Keratinocyte (primary cell): ENCODE results near the gene MAP1S.

ENCODE experiments used
- EZH2 ChIP-seq: IDR thresholded peaks from one replicate; pipeline ENCODE4 v1.6.1; 2012; ENCODE audit warnings: inconsistent platforms, mild to moderate bottlenecking, low read length, moderate library complexity
- TF ChIP-seq, protein P1 (sequence below), 3 experiments: IDR thresholded peaks in 1 of 3; conservative IDR thresholded peaks in 1 of 3; optimal IDR thresholded peaks in 1 of 3; 2 replicates in 2 of 3; 3 replicates in 1 of 3; pipeline versions ENCODE3 to v1.5.1; 2011; ENCODE audit warnings: low read length in 3 of 3, mild to moderate bottlenecking in 3 of 3, moderate library complexity in 2 of 3, control low read depth in 1 of 3, inconsistent platforms in 1 of 3; ENCODE audit not compliant: insufficient read depth in 2 of 3; ENCODE audit errors: extremely low read depth in 1 of 3

DNA sequence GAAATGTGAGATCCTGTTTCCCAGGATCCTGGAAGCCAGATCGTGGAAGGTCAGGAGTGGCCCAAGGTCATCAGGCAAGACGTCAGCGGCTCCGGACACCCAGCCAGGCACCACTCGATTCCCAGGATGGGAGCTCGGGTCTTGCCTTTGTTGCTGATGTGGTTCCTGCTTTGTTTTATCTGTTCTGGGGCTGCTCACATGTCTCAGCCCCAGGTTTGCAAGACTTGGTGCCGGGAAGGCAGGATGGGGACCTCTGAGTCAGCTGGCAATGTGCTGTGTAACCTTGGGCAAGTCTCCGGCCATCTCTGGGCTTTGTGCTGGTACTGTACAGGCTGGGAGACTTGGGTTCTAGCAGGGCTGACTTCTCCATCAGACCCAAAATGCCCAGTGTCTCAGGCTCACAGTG lies 30.6 kb downstream of the MAP1S start:
- TF ChIP-seq, protein P1, sequence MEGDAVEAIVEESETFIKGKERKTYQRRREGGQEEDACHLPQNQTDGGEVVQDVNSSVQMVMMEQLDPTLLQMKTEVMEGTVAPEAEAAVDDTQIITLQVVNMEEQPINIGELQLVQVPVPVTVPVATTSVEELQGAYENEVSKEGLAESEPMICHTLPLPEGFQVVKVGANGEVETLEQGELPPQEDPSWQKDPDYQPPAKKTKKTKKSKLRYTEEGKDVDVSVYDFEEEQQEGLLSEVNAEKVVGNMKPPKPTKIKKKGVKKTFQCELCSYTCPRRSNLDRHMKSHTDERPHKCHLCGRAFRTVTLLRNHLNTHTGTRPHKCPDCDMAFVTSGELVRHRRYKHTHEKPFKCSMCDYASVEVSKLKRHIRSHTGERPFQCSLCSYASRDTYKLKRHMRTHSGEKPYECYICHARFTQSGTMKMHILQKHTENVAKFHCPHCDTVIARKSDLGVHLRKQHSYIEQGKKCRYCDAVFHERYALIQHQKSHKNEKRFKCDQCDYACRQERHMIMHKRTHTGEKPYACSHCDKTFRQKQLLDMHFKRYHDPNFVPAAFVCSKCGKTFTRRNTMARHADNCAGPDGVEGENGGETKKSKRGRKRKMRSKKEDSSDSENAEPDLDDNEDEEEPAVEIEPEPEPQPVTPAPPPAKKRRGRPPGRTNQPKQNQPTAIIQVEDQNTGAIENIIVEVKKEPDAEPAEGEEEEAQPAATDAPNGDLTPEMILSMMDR (optimal IDR thresholded peaks at IDR 0.05 in 1 of 3, IDR thresholded peaks at IDR 0.05 in 1 of 3, conservative IDR thresholded peaks at IDR 0.05 in 1 of 3; ENCODE audit: extremely low read depth in 1 of 3, insufficient read depth in 2 of 3, low read length in 3 of 3): no peak
- TF ChIP-seq EZH2: no peak
